Caco-2 (cell line): ENCODE measurements around the gene B3GNT9. TPM values are rescaled to one million over a fixed set of nuclear protein-coding genes. Genes with fewer than 3 reads are reported as not detected.

ENCODE experiments used
- BruUV-seq: library from RNA; stranded (reverse); fragments of 400-500 nt; replicated peaks from 2 replicates; lab custom pipeline; 2021; lab: Mats Ljungman, UMichigan
- CTCF ChIA-PET: fragments of 300-600 bp; sonication (Branson Sonifier 250); formaldehyde crosslinking; loops from one replicate; lab custom pipeline; 2022; ENCODE audit warnings: antibody characterized with exemption; lab: Charles Lee
- POLR2A ChIA-PET: fragments of 300-600 bp; sonication (Branson Sonifier 250); formaldehyde crosslinking; loops from one replicate; lab custom pipeline; 2022; ENCODE audit warnings: antibody characterized with exemption; lab: Charles Lee
- DNase-seq, 2 experiments: peaks; one replicate each; pipeline versions ENCODE4 v3.0.0 to v3.0.0-alpha.2; 2020 to 2022
- H3K27me3 ChIP-seq: replicated peaks from 2 replicates; pipeline ENCODE4 v1.6.0; 2011; ENCODE audit warnings: low read length; ENCODE audit not compliant: control insufficient read depth, insufficient read depth
- H3K36me3 ChIP-seq: 2 replicates; pipeline ENCODE4 v1.5.1; 2011; ENCODE audit warnings: low read length; ENCODE audit not compliant: control insufficient read depth, insufficient read depth
- H3K4me1 ChIP-seq: fragments of 250-450 bp; sonication (Bioruptor Pico); 2 replicates; pipeline ENCODE4 v1.5.1; 2020; ENCODE audit warnings: mild to moderate bottlenecking
- H3K4me3 ChIP-seq: 2 replicates; pipeline ENCODE4 v1.5.1; 2011; ENCODE audit warnings: low read depth, mild to moderate bottlenecking, control low read depth, low read length
- H3K9me3 ChIP-seq: fragments of 250-450 bp; sonication (Bioruptor Pico); 2 replicates; pipeline ENCODE4 v1.5.1; 2020; ENCODE audit warnings: mild to moderate bottlenecking, moderate library complexity
- H3K27ac Mint-ChIP-seq: one replicate; pipeline ENCODE4 v1.8.0; 2022; ENCODE audit warnings: mixed read lengths; ENCODE audit not compliant: unreplicated experiment
- H3K27me3 Mint-ChIP-seq: one replicate; pipeline ENCODE4 v1.8.0; 2022; ENCODE audit warnings: mixed read lengths; ENCODE audit not compliant: insufficient read depth, unreplicated experiment
- H3K36me3 Mint-ChIP-seq: one replicate; pipeline ENCODE4 v1.8.0; 2022; ENCODE audit warnings: mild to moderate bottlenecking, mixed read lengths; ENCODE audit not compliant: insufficient read depth, unreplicated experiment
- H3K4me1 Mint-ChIP-seq: one replicate; pipeline ENCODE4 v1.8.0; 2022; ENCODE audit warnings: low read depth, mixed read lengths; ENCODE audit not compliant: unreplicated experiment
- H3K4me3 Mint-ChIP-seq: one replicate; pipeline ENCODE4 v1.8.0; 2022; ENCODE audit warnings: mild to moderate bottlenecking, moderate library complexity, mixed read lengths; ENCODE audit not compliant: unreplicated experiment
- H3K9me3 Mint-ChIP-seq: one replicate; pipeline ENCODE4 v1.8.0; 2022; ENCODE audit warnings: mixed read lengths; ENCODE audit not compliant: unreplicated experiment
- intact Hi-C: fragments of 100-400 bp; cut with micrococcal nuclease; formaldehyde crosslinking; loops from one replicate; pipeline ENCODE4 v1.10.0; 2022; ENCODE audit not compliant: unreplicated experiment
- total RNA-seq: library from RNA; stranded (reverse); gene quantifications from 2 replicates; pipeline ENCODE4 v1.2.3, GENCODE V29; 2022
- TF ChIP-seq, protein P1 (sequence below), 2 experiments: fragments of 200-600 bp in 1 of 2; IDR thresholded peaks; 1 replicate in 1 of 2; 2 replicates in 1 of 2; pipeline versions ENCODE4 v1.5.1 to v1.8.0; 2011 to 2022; ENCODE audit warnings: antibody characterized with exemption in 1 of 2, control low read depth in 1 of 2, inconsistent platforms in 1 of 2, low read depth in 1 of 2, low read length in 1 of 2, mild to moderate bottlenecking in 1 of 2, moderate library complexity in 1 of 2; ENCODE audit not compliant: insufficient read depth in 1 of 2, severe bottlenecking in 1 of 2, unreplicated experiment in 1 of 2

B3GNT9 gene
- total RNA-seq, 1 experiment from 2014 or later = 11.6 TPM

DNA sequence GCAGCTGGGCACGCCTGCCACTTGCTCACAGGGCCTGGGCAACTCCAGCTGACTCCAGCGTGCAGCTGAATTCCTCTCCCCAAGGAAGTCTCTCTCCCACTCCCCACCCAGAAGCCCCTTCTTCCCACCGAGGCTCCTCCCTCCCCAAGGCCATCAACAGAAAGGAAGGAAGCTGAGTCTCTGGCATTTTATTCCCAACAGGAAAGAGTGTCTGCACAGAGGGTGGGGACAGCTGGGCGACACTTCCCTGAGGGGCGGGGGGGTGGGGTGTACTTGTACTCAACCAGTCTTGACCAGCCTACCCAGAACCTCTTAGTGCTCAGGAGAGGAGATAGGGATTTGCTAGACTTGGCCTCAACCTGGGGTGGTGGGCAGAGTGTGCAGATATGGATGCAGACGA, 39.2 kb upstream of the B3GNT9 start, which contains the start of gene EXOC3L1:
Gene EXOC3L1 (minus strand): TSS at position 96 of the 400 bp plus-strand sequence. CDS start 460 bp downstream, outside the sequence.
- Mint-ChIP-seq H3K9me3 (no peaks in the 10 kb centered on the region), H3K36me3 (peaks cover 33% of the 10 kb centered on the region), H3K4me1 (peaks cover 14% of the 10 kb centered on the region), H3K4me3 (no peak within 1 kb of the TSS), H3K27me3 (peaks cover 3% of the 10 kb centered on the region), H3K27ac (no peak within 1 kb of the TSS)
- Histone ChIP-seq H3K27me3 (no peaks in the 10 kb centered on the region), H3K36me3 (peaks cover 9% of the 10 kb centered on the region), H3K9me3 (no peaks in the 10 kb centered on the region), H3K4me3 (no peak within 1 kb of the TSS), H3K4me1 (peaks cover 33% of the 10 kb centered on the region)
- intact Hi-C loops = no loop called here
- DNase-seq = no peak
- POLR2A ChIA-PET = no interaction called here
- CTCF ChIA-PET = no interaction called here
- TF ChIP-seq, protein P1, sequence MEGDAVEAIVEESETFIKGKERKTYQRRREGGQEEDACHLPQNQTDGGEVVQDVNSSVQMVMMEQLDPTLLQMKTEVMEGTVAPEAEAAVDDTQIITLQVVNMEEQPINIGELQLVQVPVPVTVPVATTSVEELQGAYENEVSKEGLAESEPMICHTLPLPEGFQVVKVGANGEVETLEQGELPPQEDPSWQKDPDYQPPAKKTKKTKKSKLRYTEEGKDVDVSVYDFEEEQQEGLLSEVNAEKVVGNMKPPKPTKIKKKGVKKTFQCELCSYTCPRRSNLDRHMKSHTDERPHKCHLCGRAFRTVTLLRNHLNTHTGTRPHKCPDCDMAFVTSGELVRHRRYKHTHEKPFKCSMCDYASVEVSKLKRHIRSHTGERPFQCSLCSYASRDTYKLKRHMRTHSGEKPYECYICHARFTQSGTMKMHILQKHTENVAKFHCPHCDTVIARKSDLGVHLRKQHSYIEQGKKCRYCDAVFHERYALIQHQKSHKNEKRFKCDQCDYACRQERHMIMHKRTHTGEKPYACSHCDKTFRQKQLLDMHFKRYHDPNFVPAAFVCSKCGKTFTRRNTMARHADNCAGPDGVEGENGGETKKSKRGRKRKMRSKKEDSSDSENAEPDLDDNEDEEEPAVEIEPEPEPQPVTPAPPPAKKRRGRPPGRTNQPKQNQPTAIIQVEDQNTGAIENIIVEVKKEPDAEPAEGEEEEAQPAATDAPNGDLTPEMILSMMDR (IDR thresholded peaks at IDR 0.05; ENCODE audit: insufficient read depth in 1 of 2, low read depth in 1 of 2, low read length in 1 of 2, severe bottlenecking in 1 of 2, unreplicated experiment in 1 of 2) = no peak
- BruUV-seq = no TSS peak

DNA sequence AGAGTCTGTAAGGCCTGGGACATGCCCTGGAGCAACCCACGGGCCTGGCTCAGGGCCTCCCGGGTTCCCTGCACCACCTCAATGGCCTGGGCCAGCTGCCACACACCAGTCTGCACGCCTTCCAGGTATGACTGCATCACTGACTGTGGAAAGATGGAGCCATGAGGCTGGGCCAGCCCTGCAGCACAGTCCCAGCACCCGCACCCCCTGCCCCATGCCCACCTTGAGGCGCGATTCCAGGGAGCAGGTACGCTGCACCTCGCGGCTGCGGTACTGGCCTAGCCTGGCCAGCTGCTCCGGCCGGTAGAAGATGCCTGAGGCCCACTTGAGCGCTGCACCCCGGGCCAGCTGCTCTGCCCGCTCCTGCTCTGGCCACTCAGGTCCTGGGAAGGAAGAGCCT, 38.0 kb upstream of the B3GNT9 start:
- CTCF ChIA-PET = no interaction called here
- Histone ChIP-seq H3K27me3 (no peaks in the 10 kb centered on the region), H3K4me1 (peaks cover 38% of the 10 kb centered on the region), H3K9me3 (no peaks in the 10 kb centered on the region), H3K4me3 (no peak overlapping the region), H3K36me3 (no peaks in the 10 kb centered on the region)
- Mint-ChIP-seq H3K36me3 (peaks cover 28% of the 10 kb centered on the region), H3K4me1 (peaks cover 16% of the 10 kb centered on the region), H3K27ac (no peak overlapping the region), H3K4me3 (no peak overlapping the region), H3K27me3 (peaks cover 3% of the 10 kb centered on the region), H3K9me3 (no peaks in the 10 kb centered on the region)
- TF ChIP-seq, protein P1 (IDR thresholded peaks at IDR 0.05; ENCODE audit: insufficient read depth in 1 of 2, low read depth in 1 of 2, low read length in 1 of 2, severe bottlenecking in 1 of 2, unreplicated experiment in 1 of 2) = no peak
- no TSS peak for BruUV-seq
- no peak for DNase-seq
- intact Hi-C loops = no loop called here
- POLR2A ChIA-PET = no interaction called here

DNA sequence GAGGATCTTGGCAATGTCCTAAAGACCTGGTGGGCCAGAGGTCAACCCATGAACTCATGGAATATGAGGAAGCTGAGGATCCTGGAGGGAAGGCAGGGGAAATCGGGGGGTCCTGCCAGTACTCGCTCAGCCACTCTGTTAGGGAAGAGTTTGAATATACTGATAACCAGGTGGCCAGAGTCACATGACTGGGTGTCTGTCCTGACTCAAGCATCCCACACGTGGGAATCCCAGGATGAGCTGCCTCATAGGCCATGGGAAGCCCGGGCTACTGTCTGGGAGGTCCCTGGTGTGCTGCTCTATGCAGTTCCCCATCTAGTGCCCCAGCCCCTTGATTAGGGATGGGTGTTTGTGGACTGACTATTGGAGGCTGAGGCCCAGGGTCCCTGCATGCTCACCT, 37.5 kb upstream of the B3GNT9 start:
- Mint-ChIP-seq H3K4me1 (peaks cover 16% of the 10 kb centered on the region), H3K27me3 (peaks cover 3% of the 10 kb centered on the region), H3K36me3 (peaks cover 28% of the 10 kb centered on the region), H3K27ac (no peak overlapping the region), H3K4me3 (no peak overlapping the region), H3K9me3 (no peaks in the 10 kb centered on the region)
- Histone ChIP-seq H3K36me3 (no peaks in the 10 kb centered on the region), H3K27me3 (no peaks in the 10 kb centered on the region), H3K4me1 (peaks cover 38% of the 10 kb centered on the region), H3K9me3 (no peaks in the 10 kb centered on the region), H3K4me3 (no peak overlapping the region)
- DNase-seq = no peak
- ChIA-PET CTCF (no interaction called here), POLR2A (no interaction called here)
- TF ChIP-seq, protein P1 (IDR thresholded peaks at IDR 0.05; ENCODE audit: insufficient read depth in 1 of 2, low read depth in 1 of 2, low read length in 1 of 2, severe bottlenecking in 1 of 2, unreplicated experiment in 1 of 2) = no peak
- intact Hi-C loops = no loop called here
- no TSS peak for BruUV-seq
